Measurements from ENCODE around the gene MAPKAP1.

- TF ChIP-seq CTCF (conservative IDR thresholded peaks at IDR 0.05) (no peak), ZFX (IDR thresholded peaks at IDR 0.05) (no peak)
Observed at GRCh38 chr9:125747765-125748445, 40.9 kb upstream of the MAPKAP1 start.

Measured in C4-2B (cell line).